Measurements from ENCODE around the gene SLC9A7.
"Not testable (repeated sequence)": the region's sequence is repeated elsewhere in the genome, so short reads cannot be mapped to it uniquely, and the experiment has no call there.

Gene SLC9A7

GRCh38 chrX:46750889-46751288 lies 8.0 kb downstream of the SLC9A7 start:
- DNase-seq, result no peak

- DNase-seq, result no peak
Measured at GRCh38 chrX:46744009-46744408, 14.9 kb downstream of the SLC9A7 start.

- no peak for DNase-seq
Measured at GRCh38 chrX:46743046-46743445, 15.9 kb downstream of the SLC9A7 start.

- DNase-seq, result no peak
Measured at GRCh38 chrX:46739736-46740135, 19.2 kb downstream of the SLC9A7 start.

- DNase-seq, result no peak
Measured at GRCh38 chrX:46737462-46737861, 21.5 kb downstream of the SLC9A7 start.

GRCh38 chrX:46737041-46737440 lies 21.9 kb downstream of the SLC9A7 start:
- no peak for DNase-seq

- no peak for DNase-seq
Measured at GRCh38 chrX:46735622-46736021, 23.3 kb downstream of the SLC9A7 start.

GRCh38 chrX:46733226-46733625 lies 25.7 kb downstream of the SLC9A7 start:
- no peak for DNase-seq

GRCh38 chrX:46730765-46731164 lies 28.2 kb downstream of the SLC9A7 start:
- no peak for DNase-seq

GRCh38 chrX:46727441-46727840 lies 31.5 kb downstream of the SLC9A7 start:
- DNase-seq, result no peak

GRCh38 chrX:46723569-46723927 lies 35.4 kb downstream of the SLC9A7 start:
- not testable (repeated sequence) for DNase-seq

- DNase-seq, result no peak
Measured at GRCh38 chrX:46722742-46723568, 36.0 kb downstream of the SLC9A7 start.

- no peak for DNase-seq
Measured at GRCh38 chrX:46716796-46717195, 42.1 kb downstream of the SLC9A7 start.

- no peak for DNase-seq
Measured at GRCh38 chrX:46715997-46716396, 42.9 kb downstream of the SLC9A7 start.

- DNase-seq, result no peak
Measured at GRCh38 chrX:46715530-46715929, 43.4 kb downstream of the SLC9A7 start.

GRCh38 chrX:46713672-46714490 lies 45.0 kb downstream of the SLC9A7 start:
- no peak for DNase-seq

- no peak for DNase-seq
Measured at GRCh38 chrX:46712764-46713163, 46.2 kb downstream of the SLC9A7 start.

- peak; percentile 3 for DNase-seq
Measured at GRCh38 chrX:46710927-46711623, 47.8 kb downstream of the SLC9A7 start.

GRCh38 chrX:46710425-46710824 lies 48.5 kb downstream of the SLC9A7 start:
- DNase-seq, result no peak

- DNase-seq, result no peak
Measured at GRCh38 chrX:46707274-46707965, 51.5 kb downstream of the SLC9A7 start.

- DNase-seq, result no peak
Measured at GRCh38 chrX:46704767-46705386, 54.0 kb downstream of the SLC9A7 start.

- no peak for DNase-seq
Measured at GRCh38 chrX:46703980-46704379, 54.9 kb downstream of the SLC9A7 start.

Measured in NCI-H2227 treated with DMSO at 0.1 percent for 48 hours (cell line).